Measurements from ENCODE around the gene TEX26. TPM values are rescaled to one million over a fixed set of nuclear protein-coding genes. Genes with fewer than 3 reads are reported as not detected.

Gene TEX26
- total RNA-seq, 4 donors from 2014 or later, result 0.36 to 1.5 (median 0.88) TPM; not detected in 1

GRCh38 chr13:30984620-30985019, 52.2 kb downstream of the TEX26 start:
- DNase-seq (ENCODE audit: low spot score) (no peak), ATAC-seq (ENCODE audit: low FRiP score) (no peak)
- no peak for TF ChIP-seq CTCF (IDR thresholded peaks at IDR 0.05)

- ATAC-seq (ENCODE audit: low FRiP score), result peak; percentile 48
- DNase-seq (ENCODE audit: low spot score), result no peak
- TF ChIP-seq CTCF (IDR thresholded peaks at IDR 0.05), result no peak
These were observed 53.3 kb downstream of the TEX26 start for GRCh38 chr13:30985637-30986205.

- ATAC-seq (ENCODE audit: low FRiP score) (no peak), DNase-seq (ENCODE audit: low spot score) (no peak)
- no peak for TF ChIP-seq CTCF (IDR thresholded peaks at IDR 0.05)
These were observed 58.7 kb downstream of the TEX26 start for GRCh38 chr13:30991184-30991583.

GRCh38 chr13:30991922-30992321, 59.5 kb downstream of the TEX26 start:
- no peak for TF ChIP-seq CTCF (IDR thresholded peaks at IDR 0.05)
- ATAC-seq (ENCODE audit: low FRiP score) (no peak), DNase-seq (ENCODE audit: low spot score) (no peak)

- DNase-seq (ENCODE audit: low spot score) (no peak), ATAC-seq (ENCODE audit: low FRiP score) (no peak)
- TF ChIP-seq CTCF (IDR thresholded peaks at IDR 0.05), result no peak
These were observed 62.9 kb downstream of the TEX26 start for GRCh38 chr13:30995331-30995730.

GRCh38 chr13:30997697-30998096, 65.2 kb downstream of the TEX26 start:
- no peak for ATAC-seq (ENCODE audit: low FRiP score)
- TF ChIP-seq CTCF (IDR thresholded peaks at IDR 0.05), result no peak
- no peak for DNase-seq (ENCODE audit: low spot score)

Measured in omental fat pad (tissue), 4 donors.